Measurements from ENCODE around the gene GBX1. TPM values are rescaled to one million over a fixed set of nuclear protein-coding genes. Genes with fewer than 3 reads are reported as not detected.

Gene GBX1
- total and polyA plus RNA-seq, 2 donors (not counting 3 experiments of a cell fraction or from before 2014, with no cell fraction given): not detected

GRCh38 chr7:151181011-151181431 is 13.5 kb upstream of the GBX1 start:
- Histone ChIP-seq H3K79me2 (ENCODE audit: control insufficient read depth, insufficient read depth, low read length) (no peaks in the 10 kb centered on the region), H3K9me1 (replicated peaks; ENCODE audit: control insufficient read depth, extremely low read depth, insufficient read depth, low read length) (no peaks in the 10 kb centered on the region), H3K4me1 (ENCODE audit: control insufficient read depth, extremely low read depth, insufficient read depth, low read length) (no peaks in the 10 kb centered on the region), H3K9ac (replicated peaks; ENCODE audit: extremely low read depth, insufficient read depth, low read length) (no peak overlapping the region), H3K9me3 (replicated peaks; ENCODE audit: control insufficient read depth, insufficient read depth, low read length) (no peaks in the 10 kb centered on the region), H3K27ac (ENCODE audit: insufficient read depth, low read depth, low read length) (no peak overlapping the region), H2AFZ (ENCODE audit: low read depth, low read length) (no peak overlapping the region), H3K4me2 (ENCODE audit: insufficient read depth, low read length) (no peak overlapping the region), H3K36me3 (ENCODE audit: control insufficient read depth in 2 of 2, extremely low read depth in 1 of 2, insufficient read depth in 2 of 2, low read length in 2 of 2) (no peaks in the 10 kb centered on the region), H3K27me3 (ENCODE audit: control insufficient read depth in 2 of 2, insufficient read depth in 2 of 2, low read length in 2 of 2) (peaks cover 0 to 5% of the 10 kb centered on the region in 2 experiments), H3K4me3 (replicated peaks in 1 of 3; ENCODE audit: insufficient read depth in 1 of 3, low read depth in 1 of 3, low read length in 3 of 3) (no peak overlapping the region), H4K20me1 (replicated peaks; ENCODE audit: control insufficient read depth, extremely low read depth, insufficient read depth, low read length) (no peaks in the 10 kb centered on the region)
- no peak for DNase-seq (ENCODE audit: low read depth, low spot score)
- dilution Hi-C loops (cut with MboI; ENCODE audit: extremely low pct_ligation_motif_present, low sequenced_read_pairs) (no loop called here), intact Hi-C loops (cut with micrococcal nuclease) (no loop called here)
- TF ChIP-seq GATA2 (IDR thresholded peaks at IDR 0.05; ENCODE audit: insufficient read depth, insufficient read length, low read depth, low read length) (no peak), JUN (IDR thresholded peaks at IDR 0.05; ENCODE audit: borderline replicate concordance, insufficient read depth, insufficient read length, low read depth) (no peak), MYC (IDR thresholded peaks at IDR 0.05; ENCODE audit: low read depth, low read length) (no peak), POLR2AphosphoS5 (IDR thresholded peaks at IDR 0.05; ENCODE audit: insufficient read depth, low read depth, low read length) (no peak), FOS (IDR thresholded peaks at IDR 0.05; ENCODE audit: borderline replicate concordance, insufficient read depth, low read length) (no peak), POLR2A (IDR thresholded peaks at IDR 0.05; ENCODE audit: low read depth, low read length) (no peak), CTCF (IDR thresholded peaks at IDR 0.05; ENCODE audit: extremely low read depth in 1 of 2, insufficient read depth in 1 of 2, low read depth in 1 of 2, low read length in 2 of 2) (no peak), EZH2 (IDR thresholded peaks at IDR 0.05; ENCODE audit: borderline replicate concordance, low read depth, low read length, severe bottlenecking) (no peak)
- TF ChIP-seq, protein P1, sequence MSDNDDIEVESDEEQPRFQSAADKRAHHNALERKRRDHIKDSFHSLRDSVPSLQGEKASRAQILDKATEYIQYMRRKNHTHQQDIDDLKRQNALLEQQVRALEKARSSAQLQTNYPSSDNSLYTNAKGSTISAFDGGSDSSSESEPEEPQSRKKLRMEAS (IDR thresholded peaks at IDR 0.05; ENCODE audit: insufficient read depth, insufficient read length): no peak
- no TSS peak for BruUV-seq (replicated peaks)
- CTCF ChIA-PET: interaction anchor here (2.4 kb wide), 1 partner anchor 63 kb away, joined by 5 read pairs; no protein-coding TSS in a partner anchor
- POLR2A ChIA-PET: no interaction called here
- no peak for FAIRE-seq

Data from endothelial cell of umbilical vein (primary cell).